ENCODE data around the gene NIP7. TPM values are rescaled to one million over a fixed set of nuclear protein-coding genes. Genes with fewer than 3 reads are reported as not detected.

Gene NIP7
- total RNA-seq, 2 donors from 2014 or later: 11.0 to 33.4 TPM

DNA sequence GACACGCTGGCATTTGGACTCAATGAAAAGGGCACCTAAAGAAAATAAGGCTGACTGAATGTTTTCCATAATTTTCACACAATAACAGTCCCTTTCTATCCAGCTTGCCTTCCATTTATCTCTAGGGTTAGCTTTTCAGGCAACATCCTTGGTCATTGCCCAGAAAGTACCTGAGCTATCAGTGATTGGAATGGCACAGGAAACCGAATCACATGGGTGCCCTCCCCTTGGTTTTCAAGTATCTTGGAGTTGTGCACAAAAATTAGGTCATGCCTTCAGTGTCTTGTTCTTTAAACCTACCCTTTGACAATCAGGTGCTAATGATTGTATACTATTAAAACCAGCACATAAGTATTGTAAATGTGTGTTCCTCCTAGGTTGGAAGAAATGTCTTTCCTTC, 31.7 kb upstream of the NIP7 start:
- Histone ChIP-seq H3K4me3 (no peak overlapping the region), H3K27ac (no peak overlapping the region), H3K4me1 (ENCODE audit: control insufficient read depth in 1 of 2, low read depth in 2 of 2) (peaks cover 14% of the 10 kb centered on the region in 2 donors), H3K9me3 (no peaks in the 10 kb centered on the region), H3K27me3 (replicated peaks; ENCODE audit: insufficient read depth) (no peaks in the 10 kb centered on the region), H3K36me3 (peaks cover 6% of the 10 kb centered on the region)
- no peak for DNase-seq (ENCODE audit: low spot score)
- ATAC-seq (ENCODE audit: insufficient number of reproducible peaks, low FRiP score, low read depth): no peak
- TF ChIP-seq, protein P1, sequence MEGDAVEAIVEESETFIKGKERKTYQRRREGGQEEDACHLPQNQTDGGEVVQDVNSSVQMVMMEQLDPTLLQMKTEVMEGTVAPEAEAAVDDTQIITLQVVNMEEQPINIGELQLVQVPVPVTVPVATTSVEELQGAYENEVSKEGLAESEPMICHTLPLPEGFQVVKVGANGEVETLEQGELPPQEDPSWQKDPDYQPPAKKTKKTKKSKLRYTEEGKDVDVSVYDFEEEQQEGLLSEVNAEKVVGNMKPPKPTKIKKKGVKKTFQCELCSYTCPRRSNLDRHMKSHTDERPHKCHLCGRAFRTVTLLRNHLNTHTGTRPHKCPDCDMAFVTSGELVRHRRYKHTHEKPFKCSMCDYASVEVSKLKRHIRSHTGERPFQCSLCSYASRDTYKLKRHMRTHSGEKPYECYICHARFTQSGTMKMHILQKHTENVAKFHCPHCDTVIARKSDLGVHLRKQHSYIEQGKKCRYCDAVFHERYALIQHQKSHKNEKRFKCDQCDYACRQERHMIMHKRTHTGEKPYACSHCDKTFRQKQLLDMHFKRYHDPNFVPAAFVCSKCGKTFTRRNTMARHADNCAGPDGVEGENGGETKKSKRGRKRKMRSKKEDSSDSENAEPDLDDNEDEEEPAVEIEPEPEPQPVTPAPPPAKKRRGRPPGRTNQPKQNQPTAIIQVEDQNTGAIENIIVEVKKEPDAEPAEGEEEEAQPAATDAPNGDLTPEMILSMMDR (IDR thresholded peaks at IDR 0.05): no peak

DNA sequence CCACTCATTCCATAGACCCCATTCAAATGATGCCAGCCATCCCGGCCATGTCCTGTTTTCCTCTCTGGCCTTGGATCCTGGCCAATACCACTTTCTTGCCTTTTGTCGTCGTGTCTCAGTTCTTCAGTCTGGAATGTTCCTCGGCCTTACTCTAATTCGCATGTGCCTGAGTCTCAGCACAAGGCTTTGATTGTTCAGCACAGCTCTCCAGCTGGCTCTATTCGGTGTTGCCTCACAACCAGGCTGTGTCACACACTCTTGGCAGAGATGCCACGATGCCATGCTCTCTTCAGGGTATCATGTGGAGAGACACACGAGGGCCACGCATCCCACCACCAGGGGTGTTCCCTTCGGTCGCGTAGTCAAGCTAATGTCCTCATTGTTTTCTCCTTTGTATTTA, 30.3 kb upstream of the NIP7 start:
- DNase-seq (ENCODE audit: low spot score): no peak
- Histone ChIP-seq H3K9me3 (no peaks in the 10 kb centered on the region), H3K4me3 (no peak overlapping the region), H3K4me1 (ENCODE audit: control insufficient read depth in 1 of 2, low read depth in 2 of 2) (peaks cover 17 to 19% of the 10 kb centered on the region in 2 donors), H3K36me3 (peaks cover 6% of the 10 kb centered on the region), H3K27me3 (replicated peaks; ENCODE audit: insufficient read depth) (no peaks in the 10 kb centered on the region), H3K27ac (no peak overlapping the region)
- ATAC-seq (ENCODE audit: insufficient number of reproducible peaks, low FRiP score, low read depth): no peak
- TF ChIP-seq, protein P1 (IDR thresholded peaks at IDR 0.05): no peak

DNA sequence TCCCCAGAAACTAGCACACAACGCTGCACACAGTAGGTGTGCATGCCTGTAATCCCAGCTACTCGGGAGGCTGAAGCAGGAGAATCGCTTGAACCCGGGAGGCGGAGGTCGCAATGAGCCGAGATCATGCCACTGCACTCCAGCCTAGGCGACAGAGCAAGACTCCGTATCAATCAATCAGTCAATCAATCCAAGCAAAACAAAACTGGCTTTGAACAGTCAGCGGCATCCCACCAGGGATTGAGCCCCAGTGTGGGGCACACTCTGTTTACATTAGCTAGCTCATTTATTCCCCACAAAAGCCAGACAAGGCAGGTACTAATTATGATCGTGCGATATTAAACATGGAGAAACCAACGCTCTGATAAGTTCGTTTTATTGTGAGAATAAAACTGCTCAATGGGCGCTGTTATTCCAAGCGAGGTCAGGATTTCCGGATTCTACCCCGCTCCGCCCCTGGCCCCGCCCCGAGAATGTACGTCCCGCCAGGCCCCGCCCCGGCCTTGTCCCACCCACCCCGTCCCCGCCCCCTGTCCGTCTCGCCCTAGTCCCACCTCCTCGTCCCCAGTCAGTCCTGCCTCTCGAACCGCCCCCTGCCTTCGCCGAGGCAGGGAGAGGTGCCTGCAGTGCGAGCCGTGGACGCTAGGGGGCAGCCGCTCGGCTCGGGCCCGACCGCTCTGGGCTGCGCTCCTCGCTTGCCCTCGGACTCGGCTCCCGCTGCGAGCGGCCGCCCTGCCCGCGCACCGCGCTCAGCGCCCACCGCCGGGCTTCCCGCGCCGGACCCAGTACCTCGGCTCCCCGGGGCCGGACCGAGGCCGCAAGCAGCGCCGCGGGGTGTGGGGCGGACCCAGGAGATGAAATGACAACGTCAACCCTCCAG, 28.7 kb upstream of the NIP7 start, which contains the start of gene VPS4A:
Gene VPS4A (plus strand): TSS at position 698 of the 880 bp plus-strand sequence. CDS start 162 bp downstream, at position 860.
- TF ChIP-seq, protein P1 (IDR thresholded peaks at IDR 0.05): peak; percentile 95
- H3K27ac ChIP-seq: peak within 1 kb of the TSS; percentile 81 to 86
- ATAC-seq (ENCODE audit: insufficient number of reproducible peaks, low FRiP score, low read depth): peak; percentile 98
- DNase-seq (ENCODE audit: low spot score): peak; percentile 85
- H3K27me3 ChIP-seq (replicated peaks; ENCODE audit: insufficient read depth): no peaks in the 10 kb centered on the region
- H3K9me3 ChIP-seq: no peaks in the 10 kb centered on the region
- H3K4me1 ChIP-seq (ENCODE audit: control insufficient read depth in 1 of 2, low read depth in 2 of 2): peaks cover 17 to 19% of the 10 kb centered on the region in 2 donors
- peaks cover under 1% of the 10 kb centered on the region for H3K36me3 ChIP-seq
- peak within 1 kb of the TSS; percentile 95 for H3K4me3 ChIP-seq

DNA sequence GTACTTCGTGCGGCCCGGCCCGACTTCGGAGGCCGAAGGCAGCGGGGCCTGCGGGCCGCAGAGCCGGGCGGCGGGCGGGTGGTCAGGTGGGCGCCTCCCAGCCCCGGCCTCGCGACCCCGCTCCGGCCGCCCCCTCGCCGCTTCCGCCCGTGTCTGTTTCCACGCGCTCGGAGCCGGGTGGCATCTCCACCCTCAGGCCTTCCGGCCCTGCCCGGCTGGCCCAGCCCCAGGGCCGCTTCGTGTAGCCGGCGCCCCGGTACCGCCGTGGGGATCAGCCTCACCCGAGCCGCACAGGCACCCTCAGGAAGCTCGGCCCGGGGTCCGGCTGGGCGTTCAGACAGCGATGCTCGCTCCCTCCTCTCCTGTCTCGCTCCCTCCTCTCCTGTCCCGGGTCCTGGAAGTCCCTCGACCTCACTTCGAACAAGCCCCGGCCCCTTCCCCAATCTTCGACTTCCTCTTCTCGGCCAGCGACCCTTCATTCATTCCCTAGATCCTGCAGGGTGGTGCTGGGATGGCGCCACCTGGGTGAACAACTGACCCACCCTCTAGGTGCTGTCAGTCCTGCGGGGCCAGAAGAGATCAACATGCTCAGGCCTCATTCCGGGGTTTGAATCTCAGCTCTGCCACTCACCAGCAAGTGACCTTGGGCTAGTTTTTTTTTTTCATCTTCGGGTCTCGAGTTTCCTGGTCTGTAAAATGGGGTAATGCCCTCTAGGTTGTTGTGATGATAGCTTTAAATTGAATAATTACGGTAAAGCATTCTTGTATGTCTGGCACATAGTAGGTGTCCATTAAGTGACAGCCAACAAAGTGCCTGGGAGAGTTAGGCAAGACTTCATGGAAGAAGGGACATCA, 27.8 kb upstream of the NIP7 start:
- Histone ChIP-seq H3K27me3 (replicated peaks; ENCODE audit: insufficient read depth) (no peaks in the 10 kb centered on the region), H3K4me1 (ENCODE audit: control insufficient read depth in 1 of 2, low read depth in 2 of 2) (peaks cover 17 to 19% of the 10 kb centered on the region in 2 donors), H3K27ac (peak overlapping the region; percentile 70 to 86), H3K4me3 (peak overlapping the region; percentile 95), H3K36me3 (peaks cover 10% of the 10 kb centered on the region), H3K9me3 (no peaks in the 10 kb centered on the region)
- ATAC-seq (ENCODE audit: insufficient number of reproducible peaks, low FRiP score, low read depth) (peak; percentile 9), DNase-seq (ENCODE audit: low spot score) (no peak)
- TF ChIP-seq, protein P1 (IDR thresholded peaks at IDR 0.05): no peak

DNA sequence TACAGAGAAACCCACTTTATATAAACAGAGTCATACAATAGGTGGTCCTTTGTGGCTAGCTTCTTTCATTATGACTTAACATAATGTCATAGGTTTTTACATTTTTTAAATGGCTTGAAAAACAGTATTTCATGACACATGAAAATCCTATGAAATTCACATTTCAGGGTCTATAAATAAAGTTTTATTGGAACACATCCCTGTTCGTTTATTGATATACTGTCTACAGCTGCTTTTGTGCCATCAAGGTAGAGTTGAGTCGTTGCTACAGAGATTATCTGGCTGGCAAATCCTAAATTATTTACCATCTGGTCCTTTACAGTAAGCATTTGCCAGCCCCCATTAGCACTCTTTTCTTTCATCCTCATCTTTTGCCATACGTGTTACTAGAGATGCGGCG, 26.1 kb upstream of the NIP7 start:
- Histone ChIP-seq H3K4me3 (no peak overlapping the region), H3K27me3 (replicated peaks; ENCODE audit: insufficient read depth) (no peaks in the 10 kb centered on the region), H3K36me3 (peaks cover 22% of the 10 kb centered on the region), H3K4me1 (ENCODE audit: control insufficient read depth in 1 of 2, low read depth in 2 of 2) (peaks cover 17 to 19% of the 10 kb centered on the region in 2 donors), H3K9me3 (no peaks in the 10 kb centered on the region), H3K27ac (no peak overlapping the region)
- TF ChIP-seq, protein P1 (IDR thresholded peaks at IDR 0.05): no peak
- DNase-seq (ENCODE audit: low spot score) (no peak), ATAC-seq (ENCODE audit: insufficient number of reproducible peaks, low FRiP score, low read depth) (no peak)
